Endothelial cell of umbilical vein (primary cell): ENCODE data around the gene CRY1.

ENCODE experiments used
- EZH2 ChIP-seq: IDR thresholded peaks from 2 replicates; pipeline ENCODE4 v1.6.1; 2012; ENCODE audit warnings: borderline replicate concordance, low read depth, mild to moderate bottlenecking, moderate library complexity, low read length, inconsistent platforms; ENCODE audit not compliant: severe bottlenecking
- GATA2 ChIP-seq: IDR thresholded peaks from 2 replicates; pipeline ENCODE4 v1.7.0; 2011; ENCODE audit warnings: low read depth, mild to moderate bottlenecking, moderate library complexity, mixed read lengths, low read length; ENCODE audit not compliant: insufficient read length, insufficient read depth
- MYC ChIP-seq: IDR thresholded peaks from one replicate; pipeline ENCODE4 v1.6.1; 2011; ENCODE audit warnings: mild to moderate bottlenecking, low read depth, low read length
- POLR2A ChIP-seq: IDR thresholded peaks from 2 replicates; pipeline ENCODE4 v1.6.1; 2012; ENCODE audit warnings: low read depth, mild to moderate bottlenecking, control low read depth, low read length
- POLR2AphosphoS5 ChIP-seq: IDR thresholded peaks from 2 replicates; pipeline ENCODE4 v1.6.1; 2012; ENCODE audit warnings: low read depth, mild to moderate bottlenecking, control low read depth, low read length, moderate library complexity; ENCODE audit not compliant: insufficient read depth
- TF ChIP-seq, protein P1 (sequence below), 2 donors: IDR thresholded peaks; 1 replicate in 1 of 2; 2 replicates in 1 of 2; pipeline ENCODE4 v1.5.1; 2011; ENCODE audit warnings: low read length in 2 of 2, mild to moderate bottlenecking in 2 of 2, moderate library complexity in 2 of 2, control low read depth in 1 of 2, inconsistent platforms in 1 of 2, low read depth in 1 of 2; ENCODE audit not compliant: insufficient read depth in 1 of 2; ENCODE audit errors: extremely low read depth in 1 of 2

DNA sequence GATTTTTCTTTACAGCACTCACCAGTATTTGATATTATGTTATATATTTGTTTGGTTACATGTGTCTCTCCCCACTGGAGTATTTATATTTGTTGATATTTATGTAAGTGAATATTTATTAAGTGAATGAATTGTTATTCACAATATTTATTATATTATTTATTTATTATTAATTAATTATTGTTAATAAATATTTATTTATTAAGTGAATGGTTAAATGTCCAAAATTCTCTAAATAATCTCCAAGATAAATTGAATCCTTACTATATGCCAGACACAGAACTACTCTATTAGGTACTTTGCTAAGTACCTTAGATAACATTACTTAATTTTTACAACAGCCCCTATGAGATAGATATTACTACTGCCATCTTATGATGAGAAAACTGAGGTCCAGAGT is 10.2 kb upstream of the CRY1 start:
- TF ChIP-seq, protein P1, sequence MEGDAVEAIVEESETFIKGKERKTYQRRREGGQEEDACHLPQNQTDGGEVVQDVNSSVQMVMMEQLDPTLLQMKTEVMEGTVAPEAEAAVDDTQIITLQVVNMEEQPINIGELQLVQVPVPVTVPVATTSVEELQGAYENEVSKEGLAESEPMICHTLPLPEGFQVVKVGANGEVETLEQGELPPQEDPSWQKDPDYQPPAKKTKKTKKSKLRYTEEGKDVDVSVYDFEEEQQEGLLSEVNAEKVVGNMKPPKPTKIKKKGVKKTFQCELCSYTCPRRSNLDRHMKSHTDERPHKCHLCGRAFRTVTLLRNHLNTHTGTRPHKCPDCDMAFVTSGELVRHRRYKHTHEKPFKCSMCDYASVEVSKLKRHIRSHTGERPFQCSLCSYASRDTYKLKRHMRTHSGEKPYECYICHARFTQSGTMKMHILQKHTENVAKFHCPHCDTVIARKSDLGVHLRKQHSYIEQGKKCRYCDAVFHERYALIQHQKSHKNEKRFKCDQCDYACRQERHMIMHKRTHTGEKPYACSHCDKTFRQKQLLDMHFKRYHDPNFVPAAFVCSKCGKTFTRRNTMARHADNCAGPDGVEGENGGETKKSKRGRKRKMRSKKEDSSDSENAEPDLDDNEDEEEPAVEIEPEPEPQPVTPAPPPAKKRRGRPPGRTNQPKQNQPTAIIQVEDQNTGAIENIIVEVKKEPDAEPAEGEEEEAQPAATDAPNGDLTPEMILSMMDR (IDR thresholded peaks at IDR 0.05; ENCODE audit: extremely low read depth in 1 of 2, insufficient read depth in 1 of 2, low read depth in 1 of 2, low read length in 2 of 2), result no peak
- TF ChIP-seq GATA2 (no peak), MYC (no peak), POLR2AphosphoS5 (no peak), POLR2A (no peak), EZH2 (no peak)
